ENCODE data around the gene TPCN2. TPM values are rescaled to one million over a fixed set of nuclear protein-coding genes. Genes with fewer than 3 reads are reported as not detected.
A peak's percentile ranks its signal among the peaks of the same experiment; 100 is the strongest.

TPCN2 gene
- total and polyA plus RNA-seq, 11 donors = 4.1 to 17.6 (median 7.5) TPM

DNA sequence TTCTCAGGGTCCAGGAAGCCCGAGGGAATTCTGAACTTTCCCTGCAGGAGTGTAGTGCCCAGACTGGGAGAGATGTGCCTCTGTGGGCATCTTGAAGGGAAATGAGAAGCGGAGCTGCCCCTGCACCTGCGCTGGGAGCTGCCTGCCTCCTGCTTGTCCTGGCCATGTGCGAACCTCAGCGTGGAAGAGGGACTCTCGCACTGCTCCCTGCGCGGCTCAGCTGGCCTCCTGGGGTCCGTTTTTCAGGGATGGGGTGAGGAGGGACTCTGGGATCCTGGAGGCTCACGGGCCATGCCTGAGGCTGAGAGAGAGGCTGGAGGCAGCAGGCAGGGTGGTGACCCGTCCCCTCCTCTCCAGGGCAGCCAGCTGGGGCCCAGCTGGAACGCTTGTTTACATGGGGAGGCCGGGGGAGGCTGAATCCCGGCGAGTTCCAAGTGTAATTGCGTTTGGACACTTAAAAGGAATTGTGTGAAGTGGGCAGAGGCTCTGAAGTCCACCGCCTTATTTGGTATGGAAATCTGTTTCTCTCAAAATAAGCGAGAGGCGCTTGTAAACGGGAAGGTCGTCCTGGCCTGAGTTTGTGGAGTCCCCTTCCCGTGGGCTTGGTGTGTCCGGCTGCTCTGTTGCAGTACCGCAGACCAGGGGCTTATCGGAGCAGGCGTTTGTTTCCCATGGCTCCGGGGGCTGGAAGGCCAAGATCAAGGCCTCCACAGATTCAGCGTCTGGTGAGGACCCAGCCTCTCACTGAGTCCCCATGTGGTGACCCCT is 34.5 kb upstream of the TPCN2 start:
- H3K4me1 ChIP-seq = peaks cover 0 to 44% (median 23%) of the 10 kb centered on the region in 12 donors
- WGBS, 4 donors = 51 to 70% (median 56%) methylated on average over 24 to 28 of the region's 28 CpGs

DNA sequence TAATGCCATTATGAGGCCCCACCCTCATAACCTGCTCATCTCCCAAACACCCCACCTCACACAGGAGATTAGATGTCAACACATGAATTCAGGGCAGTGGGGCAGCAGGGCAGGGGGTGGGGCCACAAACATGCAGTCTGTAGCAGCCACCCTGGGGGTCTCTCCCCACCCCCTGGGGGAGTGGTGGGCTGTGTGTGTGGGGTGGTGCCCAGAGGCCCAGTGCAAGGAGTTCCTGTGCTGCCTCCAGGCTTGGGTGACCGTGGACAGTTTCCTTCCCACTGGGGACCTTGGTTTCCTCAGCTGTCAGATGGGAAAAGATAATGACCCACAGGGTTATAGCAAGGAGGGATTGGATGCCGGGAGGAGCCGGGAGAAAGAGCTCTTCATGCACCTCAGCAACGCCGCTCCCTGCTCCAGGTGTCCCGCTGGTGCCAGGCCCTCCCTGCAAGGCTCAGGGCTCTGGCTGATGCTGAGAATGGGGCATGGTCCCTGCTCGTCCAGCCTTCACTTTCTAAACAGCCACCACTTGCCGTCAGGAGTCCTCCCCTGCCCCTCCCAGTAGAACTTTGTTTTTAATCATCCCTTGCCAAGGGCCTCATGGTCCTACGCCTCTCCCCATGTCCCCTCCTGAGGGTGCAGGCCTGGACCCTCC is 33.7 kb upstream of the TPCN2 start:
- no peak for DNase-seq
- H3K27ac ChIP-seq = peak overlapping the region in 10 of 12 donors; percentile 74 to 93 (median 78)
- TF ChIP-seq POLR2A (IDR thresholded peaks at IDR 0.05) = no peak
- TF ChIP-seq, protein P1, sequence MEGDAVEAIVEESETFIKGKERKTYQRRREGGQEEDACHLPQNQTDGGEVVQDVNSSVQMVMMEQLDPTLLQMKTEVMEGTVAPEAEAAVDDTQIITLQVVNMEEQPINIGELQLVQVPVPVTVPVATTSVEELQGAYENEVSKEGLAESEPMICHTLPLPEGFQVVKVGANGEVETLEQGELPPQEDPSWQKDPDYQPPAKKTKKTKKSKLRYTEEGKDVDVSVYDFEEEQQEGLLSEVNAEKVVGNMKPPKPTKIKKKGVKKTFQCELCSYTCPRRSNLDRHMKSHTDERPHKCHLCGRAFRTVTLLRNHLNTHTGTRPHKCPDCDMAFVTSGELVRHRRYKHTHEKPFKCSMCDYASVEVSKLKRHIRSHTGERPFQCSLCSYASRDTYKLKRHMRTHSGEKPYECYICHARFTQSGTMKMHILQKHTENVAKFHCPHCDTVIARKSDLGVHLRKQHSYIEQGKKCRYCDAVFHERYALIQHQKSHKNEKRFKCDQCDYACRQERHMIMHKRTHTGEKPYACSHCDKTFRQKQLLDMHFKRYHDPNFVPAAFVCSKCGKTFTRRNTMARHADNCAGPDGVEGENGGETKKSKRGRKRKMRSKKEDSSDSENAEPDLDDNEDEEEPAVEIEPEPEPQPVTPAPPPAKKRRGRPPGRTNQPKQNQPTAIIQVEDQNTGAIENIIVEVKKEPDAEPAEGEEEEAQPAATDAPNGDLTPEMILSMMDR (IDR thresholded peaks at IDR 0.05) = no peak
- ATAC-seq = no peak
- no peaks in the 10 kb centered on the region for H3K36me3 ChIP-seq
- intact Hi-C loops (cut with DNase I) = loop anchor here in 2 of 10 donors (5.0 kb wide), 2 partner anchors 72 to 123 kb away; no protein-coding TSS in a partner anchor
- H3K4me1 ChIP-seq = peaks cover 0 to 39% (median 22%) of the 10 kb centered on the region in 12 donors
- WGBS, 4 donors = 75 to 86% (median 79%) methylated on average over 9 of the region's 9 CpGs
- no peaks in the 10 kb centered on the region for H3K9me3 ChIP-seq
- H3K27me3 ChIP-seq = peaks cover 0 to 43% (median 4%) of the 10 kb centered on the region in 9 donors
- H3K4me3 ChIP-seq = no peak overlapping the region

More for the DNA sequence above, 34.5 kb upstream of the TPCN2 start:
- Histone ChIP-seq H3K27ac (peak overlapping the region in 11 of 12 donors; percentile 42 to 93 (median 78)), H3K27me3 (peaks cover 0 to 43% (median 4%) of the 10 kb centered on the region in 9 donors), H3K4me3 (peak overlapping the region in 7 of 12 donors; percentile 45 to 65 (median 57)), H3K36me3 (no peaks in the 10 kb centered on the region), H3K9me3 (no peaks in the 10 kb centered on the region)
- ATAC-seq = peak; percentile 21 to 70 (median 46)
- DNase-seq = peak; percentile 68 to 87 (median 85)
- intact Hi-C loops (cut with DNase I) = loop anchor here in 2 of 10 donors (5.0 kb wide), 2 partner anchors 73 to 122 kb away; no protein-coding TSS in a partner anchor
- no peak for TF ChIP-seq POLR2A (IDR thresholded peaks at IDR 0.05)
- TF ChIP-seq, protein P1 (IDR thresholded peaks at IDR 0.05) = no peak

DNA sequence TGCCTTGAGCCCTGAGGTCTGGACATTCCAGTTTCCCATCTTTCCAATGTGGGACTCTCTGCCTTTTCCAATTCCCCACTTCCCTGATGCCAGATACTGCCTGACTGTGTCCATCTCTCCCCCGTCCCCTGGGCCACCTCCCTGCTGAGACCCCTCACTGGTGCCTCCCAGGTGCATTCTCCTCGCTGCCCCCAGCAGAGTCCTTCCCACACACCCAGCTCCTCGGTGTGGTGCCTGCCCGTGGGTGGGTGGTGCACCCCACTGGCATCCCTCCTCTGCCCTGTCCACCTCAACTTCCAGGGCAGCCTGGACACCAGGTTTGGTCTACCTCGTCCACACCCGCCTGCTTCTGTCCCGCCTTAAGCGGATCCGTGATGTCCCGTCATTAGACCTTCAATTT is 30.8 kb upstream of the TPCN2 start:
- peaks cover 0 to 18% (median 6%) of the 10 kb centered on the region in 12 donors for H3K4me1 ChIP-seq
- DNase-seq (no peak), ATAC-seq (no peak)
- no peaks in the 10 kb centered on the region for H3K36me3 ChIP-seq
- intact Hi-C loops (cut with DNase I) = no loop called here
- H3K27me3 ChIP-seq = peaks cover 0 to 17% (median 2%) of the 10 kb centered on the region in 9 donors
- TF ChIP-seq, protein P1 (IDR thresholded peaks at IDR 0.05) = no peak
- TF ChIP-seq POLR2A (IDR thresholded peaks at IDR 0.05) = no peak
- H3K27ac ChIP-seq = peak overlapping the region in 1 of 12 donors; percentile 78
- no peak overlapping the region for H3K4me3 ChIP-seq
- WGBS, 4 donors = 88 to 94% (median 92%) methylated on average over 10 of the region's 10 CpGs
- H3K9me3 ChIP-seq = no peaks in the 10 kb centered on the region

DNA sequence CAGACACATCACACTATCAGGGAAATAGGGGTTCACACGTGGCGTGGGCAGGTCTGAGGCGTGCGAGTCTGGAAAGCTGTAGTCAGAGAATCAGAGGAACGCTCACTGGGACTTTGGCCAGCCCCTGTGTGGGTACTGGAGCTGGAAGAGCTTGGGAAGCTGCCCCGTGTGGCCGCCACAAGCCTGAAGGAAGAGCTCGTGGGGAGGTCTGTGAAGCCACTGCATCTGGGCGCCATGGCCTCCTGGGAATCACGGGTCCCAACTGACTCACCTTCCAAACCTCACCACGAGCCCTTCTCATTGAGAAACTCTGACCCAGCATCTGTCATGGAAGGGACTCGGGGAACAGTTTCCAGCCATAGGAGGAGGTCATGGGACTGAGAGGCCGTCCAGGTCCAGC is 29.8 kb upstream of the TPCN2 start:
- H3K9me3 ChIP-seq = no peaks in the 10 kb centered on the region
- H3K4me3 ChIP-seq = no peak overlapping the region
- ATAC-seq (no peak), DNase-seq (no peak)
- H3K4me1 ChIP-seq = peaks cover 0 to 9% (median 1%) of the 10 kb centered on the region in 12 donors
- H3K36me3 ChIP-seq = no peaks in the 10 kb centered on the region
- peak overlapping the region in 1 of 12 donors; percentile 78 for H3K27ac ChIP-seq
- intact Hi-C loops (cut with DNase I) = no loop called here
- 65 to 78% (median 72%) methylated on average over 13 of the region's 13 CpGs for WGBS, 4 donors
- TF ChIP-seq POLR2A (IDR thresholded peaks at IDR 0.05) = no peak
- TF ChIP-seq, protein P1 (IDR thresholded peaks at IDR 0.05) = no peak
- peaks cover 0 to 8% (median 0%) of the 10 kb centered on the region in 9 donors for H3K27me3 ChIP-seq

All from heart left ventricle (tissue), 16 donors.